Measurements from ENCODE around the gene KCNIP1.

GRCh38 chr5:170769246-170769645 lies 265.4 kb downstream of the KCNIP1 start:
- TF ChIP-seq, protein P1, sequence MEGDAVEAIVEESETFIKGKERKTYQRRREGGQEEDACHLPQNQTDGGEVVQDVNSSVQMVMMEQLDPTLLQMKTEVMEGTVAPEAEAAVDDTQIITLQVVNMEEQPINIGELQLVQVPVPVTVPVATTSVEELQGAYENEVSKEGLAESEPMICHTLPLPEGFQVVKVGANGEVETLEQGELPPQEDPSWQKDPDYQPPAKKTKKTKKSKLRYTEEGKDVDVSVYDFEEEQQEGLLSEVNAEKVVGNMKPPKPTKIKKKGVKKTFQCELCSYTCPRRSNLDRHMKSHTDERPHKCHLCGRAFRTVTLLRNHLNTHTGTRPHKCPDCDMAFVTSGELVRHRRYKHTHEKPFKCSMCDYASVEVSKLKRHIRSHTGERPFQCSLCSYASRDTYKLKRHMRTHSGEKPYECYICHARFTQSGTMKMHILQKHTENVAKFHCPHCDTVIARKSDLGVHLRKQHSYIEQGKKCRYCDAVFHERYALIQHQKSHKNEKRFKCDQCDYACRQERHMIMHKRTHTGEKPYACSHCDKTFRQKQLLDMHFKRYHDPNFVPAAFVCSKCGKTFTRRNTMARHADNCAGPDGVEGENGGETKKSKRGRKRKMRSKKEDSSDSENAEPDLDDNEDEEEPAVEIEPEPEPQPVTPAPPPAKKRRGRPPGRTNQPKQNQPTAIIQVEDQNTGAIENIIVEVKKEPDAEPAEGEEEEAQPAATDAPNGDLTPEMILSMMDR (IDR thresholded peaks at IDR 0.05) = no peak
- no peak for TF ChIP-seq POLR2AphosphoS5 (IDR thresholded peaks at IDR 0.05)
- no peak for TF ChIP-seq POLR2A (IDR thresholded peaks at IDR 0.05; ENCODE audit: low read depth)
- TF ChIP-seq EP300 (IDR thresholded peaks at IDR 0.05) = no peak

All from esophagus muscularis mucosa (tissue), 4 donors.